Measurements from ENCODE around the gene TMEM150C.

- TF ChIP-seq, protein P1, sequence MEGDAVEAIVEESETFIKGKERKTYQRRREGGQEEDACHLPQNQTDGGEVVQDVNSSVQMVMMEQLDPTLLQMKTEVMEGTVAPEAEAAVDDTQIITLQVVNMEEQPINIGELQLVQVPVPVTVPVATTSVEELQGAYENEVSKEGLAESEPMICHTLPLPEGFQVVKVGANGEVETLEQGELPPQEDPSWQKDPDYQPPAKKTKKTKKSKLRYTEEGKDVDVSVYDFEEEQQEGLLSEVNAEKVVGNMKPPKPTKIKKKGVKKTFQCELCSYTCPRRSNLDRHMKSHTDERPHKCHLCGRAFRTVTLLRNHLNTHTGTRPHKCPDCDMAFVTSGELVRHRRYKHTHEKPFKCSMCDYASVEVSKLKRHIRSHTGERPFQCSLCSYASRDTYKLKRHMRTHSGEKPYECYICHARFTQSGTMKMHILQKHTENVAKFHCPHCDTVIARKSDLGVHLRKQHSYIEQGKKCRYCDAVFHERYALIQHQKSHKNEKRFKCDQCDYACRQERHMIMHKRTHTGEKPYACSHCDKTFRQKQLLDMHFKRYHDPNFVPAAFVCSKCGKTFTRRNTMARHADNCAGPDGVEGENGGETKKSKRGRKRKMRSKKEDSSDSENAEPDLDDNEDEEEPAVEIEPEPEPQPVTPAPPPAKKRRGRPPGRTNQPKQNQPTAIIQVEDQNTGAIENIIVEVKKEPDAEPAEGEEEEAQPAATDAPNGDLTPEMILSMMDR (IDR thresholded peaks at IDR 0.05), result no peak
- no peak for TF ChIP-seq POLR2A (IDR thresholded peaks at IDR 0.05)
These were observed 29.8 kb upstream of the TMEM150C start for GRCh38 chr4:82591592-82591991.

Measured in right lobe of liver (tissue), 4 donors.